C1 segment of cervical spinal cord (tissue), 14 donors: ENCODE results near the gene CAPZA1.

Experiments used
- DNase-seq, 14 donors: peaks; one replicate each; lab custom pipeline; 2025; lab: John Stamatoyannopoulos, UW

Gene CAPZA1

DNA sequence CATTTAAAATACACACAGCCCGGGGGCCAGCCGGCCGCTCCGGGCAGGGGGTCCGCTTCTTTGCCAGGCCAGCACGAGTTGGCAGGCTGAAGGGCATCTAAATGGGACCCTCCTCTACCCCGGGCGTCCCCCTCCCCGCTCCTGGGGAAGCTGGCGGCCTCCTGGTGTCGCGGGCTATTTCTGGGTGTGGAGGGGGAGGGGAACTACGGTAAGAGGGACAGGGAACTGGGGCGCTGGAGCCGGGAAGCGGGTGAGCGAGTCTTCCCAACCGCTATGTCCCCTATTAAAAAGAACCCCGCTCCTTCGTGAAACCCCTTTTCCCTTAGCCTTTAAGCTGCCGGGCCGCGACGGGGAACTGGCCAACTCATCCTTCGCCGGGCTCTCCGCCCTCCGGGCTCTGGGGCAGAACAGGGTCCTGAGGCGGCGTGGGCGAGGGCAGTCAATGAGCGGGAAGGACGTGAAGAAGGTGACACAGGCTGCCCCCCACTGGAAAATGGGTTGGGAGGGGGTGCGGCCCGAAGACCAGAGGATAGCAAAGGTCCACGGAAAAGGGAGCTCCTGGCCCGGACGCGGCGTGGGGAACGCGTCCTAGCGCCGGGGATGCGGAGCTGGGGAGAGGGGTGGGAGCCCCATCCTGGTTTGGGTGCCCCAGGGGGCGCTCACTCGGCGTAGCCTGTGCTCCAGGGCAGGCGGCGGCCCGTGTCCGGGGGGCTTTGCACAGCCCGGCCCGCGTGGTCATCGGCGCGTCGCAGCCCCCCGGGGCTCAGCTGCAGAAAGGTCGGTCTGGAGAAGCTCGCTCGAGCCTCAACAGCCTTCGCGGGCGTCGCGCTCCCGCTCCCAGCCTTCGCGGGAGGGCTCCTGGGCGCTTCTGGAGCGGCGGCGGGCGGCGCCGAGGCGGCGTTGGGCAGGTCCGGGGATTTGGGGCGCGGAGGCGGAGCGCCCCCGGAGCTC is 95.0 kb downstream of the CAPZA1 start:
- peak in 5 of 14 donors; percentile 21 to 48 (median 40) for DNase-seq

DNA sequence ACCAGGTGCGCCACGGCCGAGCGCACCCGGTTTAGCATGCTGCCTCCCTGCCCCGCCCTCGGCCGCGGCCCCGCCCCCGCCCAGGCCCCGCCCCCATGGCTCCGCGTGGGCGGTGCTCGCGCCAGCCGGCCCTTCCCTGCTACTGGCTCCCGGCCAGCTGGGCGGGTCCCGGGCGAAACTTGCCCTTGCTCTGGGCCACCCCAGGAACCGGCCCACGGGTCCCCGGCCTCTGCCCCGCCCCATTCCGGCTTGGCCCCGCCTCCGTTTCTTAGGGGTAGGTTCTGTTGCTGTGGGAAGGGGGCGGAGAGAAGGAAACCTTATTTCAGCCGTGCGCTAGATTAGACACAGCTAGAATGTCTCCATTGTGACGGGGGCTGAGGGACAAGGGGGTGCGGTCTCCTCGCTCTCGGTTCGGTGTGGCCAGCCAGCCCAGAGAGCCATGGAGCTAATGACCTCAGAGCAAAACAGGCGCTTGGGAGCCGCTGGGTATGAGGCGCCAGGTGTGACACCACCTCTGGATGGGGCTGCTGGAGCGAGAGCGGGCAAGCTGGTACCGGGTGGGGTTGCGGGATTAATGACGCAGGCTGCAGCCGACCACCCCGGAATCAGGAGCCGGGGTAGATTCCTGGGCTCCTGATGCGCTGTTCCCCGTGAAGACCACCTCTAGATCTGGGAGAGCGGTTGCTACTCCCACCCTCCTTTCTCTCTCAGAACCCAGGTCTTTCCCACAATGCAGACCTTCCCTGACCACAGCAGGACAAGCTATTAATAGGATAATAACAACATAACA is 95.8 kb downstream of the CAPZA1 start, which contains the start of gene PPM1J:
PPM1J (minus strand) TSS at position 69 of the 790 bp plus-strand sequence; CDS start at position 38, 31 bp downstream.
- DNase-seq, result peak; percentile 22 to 90 (median 74)

DNA sequence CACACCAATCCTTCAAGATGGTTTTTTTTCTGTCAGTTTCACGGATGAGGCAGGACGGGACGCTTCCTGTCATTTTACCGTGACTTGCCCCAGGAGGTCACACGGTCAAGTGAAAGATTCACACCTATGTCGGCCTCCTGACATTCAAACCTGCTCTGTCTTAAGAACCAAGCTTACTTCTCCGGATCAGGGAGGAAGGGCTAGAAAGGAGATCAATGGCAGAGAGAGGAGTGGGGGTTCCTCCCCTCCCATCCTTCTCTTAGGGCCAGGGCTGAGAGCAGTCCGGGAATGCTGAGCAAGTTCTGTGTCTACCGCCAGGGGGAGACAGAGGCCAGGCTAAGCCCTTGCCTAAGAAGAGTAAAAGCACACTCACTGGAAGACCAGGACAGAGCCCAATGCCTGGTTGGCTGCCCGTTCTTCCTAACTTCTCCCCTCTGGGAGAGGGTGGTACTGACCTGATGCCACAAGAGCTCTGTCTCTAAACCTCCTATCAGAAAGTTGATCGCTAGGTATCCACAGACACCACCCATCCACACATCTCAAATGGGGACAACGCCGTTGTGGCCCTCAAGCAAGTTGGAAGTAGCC is 96.6 kb downstream of the CAPZA1 start:
- peak in 13 of 14 donors; percentile 21 to 85 (median 77) for DNase-seq

DNA sequence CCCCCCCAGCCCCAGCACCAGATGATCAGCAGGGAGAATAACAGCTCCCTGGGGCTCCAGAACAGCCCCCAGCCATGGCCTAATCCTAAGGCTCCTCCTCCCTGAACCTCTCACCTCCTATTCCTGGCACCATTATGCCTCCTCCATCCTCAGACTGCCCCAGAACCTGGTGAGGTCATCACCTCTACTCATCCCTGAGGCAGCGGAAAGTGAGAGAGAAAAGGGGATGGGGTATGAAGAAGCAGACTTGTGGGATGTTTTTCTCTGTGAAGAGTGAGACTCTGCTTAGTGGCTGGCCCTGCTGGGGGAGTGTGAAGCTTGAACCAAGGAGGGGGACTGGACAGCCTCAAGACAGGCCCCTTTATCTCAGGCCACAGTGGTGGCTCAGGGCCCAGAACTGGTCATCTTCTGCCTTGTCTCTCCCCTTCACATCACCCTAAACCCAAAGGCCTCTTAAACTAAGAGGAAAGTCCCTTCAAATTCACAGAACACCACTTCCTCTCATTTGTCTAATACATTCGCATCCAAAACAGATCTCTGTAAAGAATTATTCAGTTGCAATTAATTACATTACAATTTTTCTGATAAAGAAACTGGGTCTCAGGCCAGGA is 97.7 kb downstream of the CAPZA1 start:
- no peak for DNase-seq

DNA sequence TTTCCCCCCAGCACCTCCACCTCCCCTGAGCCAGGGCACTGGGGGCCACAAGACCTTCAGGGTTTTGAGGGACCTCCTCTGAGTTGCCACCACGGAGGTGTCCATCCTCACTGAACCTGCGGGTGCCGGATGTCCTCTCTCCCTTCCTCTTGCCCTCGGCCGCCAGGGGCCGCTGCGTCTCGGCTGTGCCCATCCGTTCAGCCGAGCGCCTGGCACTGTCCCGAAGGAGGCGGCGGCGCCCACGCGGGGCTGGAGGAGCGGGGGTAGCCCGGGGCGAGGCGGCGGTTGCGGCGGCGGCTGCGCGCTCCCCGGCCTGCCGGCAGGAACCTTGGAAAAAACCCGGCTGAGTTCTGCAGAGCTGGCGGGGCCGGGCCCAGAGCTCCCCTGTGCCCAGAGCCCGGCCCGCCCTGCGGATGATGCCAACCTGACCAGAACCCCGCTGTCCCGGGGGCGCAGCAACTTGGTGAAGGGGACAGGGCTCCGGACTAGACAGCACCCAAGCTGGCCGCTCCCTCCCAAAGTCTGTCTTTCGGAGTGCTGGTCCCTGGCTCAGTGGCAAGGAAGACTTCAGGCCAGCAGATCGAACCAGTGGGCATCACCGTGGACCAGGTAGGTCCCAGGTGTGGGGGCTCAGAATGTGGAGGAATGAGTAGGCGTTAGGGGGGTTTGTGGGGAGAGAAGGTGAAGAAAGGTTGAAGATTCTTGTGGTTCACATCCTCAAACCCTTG is 99.2 kb downstream of the CAPZA1 start:
- DNase-seq, result peak in 12 of 14 donors; percentile 31 to 83 (median 54)

DNA sequence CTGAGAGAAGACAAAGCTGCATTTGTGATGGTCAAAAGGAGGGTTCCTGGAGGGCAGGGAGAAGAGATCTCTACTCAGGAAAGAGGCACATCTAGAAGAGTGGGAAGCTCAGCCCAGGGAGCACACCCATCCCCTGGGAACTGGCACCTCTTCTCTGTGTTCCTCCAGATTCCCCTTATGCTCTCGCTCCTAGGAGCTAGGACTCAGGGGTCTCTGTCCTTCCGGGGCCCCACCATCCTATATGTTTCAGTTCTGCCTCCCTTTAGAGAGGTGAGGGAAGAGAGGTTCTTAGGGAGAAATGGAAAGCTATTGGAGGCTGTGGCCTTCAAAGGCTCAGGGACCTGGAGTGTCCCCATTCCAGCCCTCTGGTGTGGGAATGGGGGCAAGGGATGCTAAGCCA is 100.1 kb downstream of the CAPZA1 start:
- no peak for DNase-seq

DNA sequence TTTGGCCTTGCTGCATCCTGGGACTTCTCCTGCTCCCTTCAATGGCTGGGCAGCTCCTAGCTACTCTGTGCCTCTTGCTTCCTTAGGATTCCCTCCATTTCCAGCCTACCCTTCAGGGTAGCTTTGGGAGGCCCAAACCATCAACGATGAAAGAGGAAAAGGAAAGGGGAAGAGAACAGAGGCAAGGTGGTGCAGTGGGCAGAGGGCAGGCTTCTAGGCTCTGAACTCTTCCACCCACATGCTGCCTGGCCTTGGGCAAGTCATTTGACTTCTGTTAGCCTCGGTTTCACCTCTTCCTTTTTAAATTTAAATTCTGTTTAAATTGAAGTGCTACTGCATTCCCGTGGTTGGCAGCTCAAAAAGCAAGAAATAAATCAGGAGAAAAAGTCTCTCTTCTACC is 101.2 kb downstream of the CAPZA1 start:
- DNase-seq, result no peak
